COLO668 (cell line): ENCODE results near the gene PUM1.
A peak's percentile ranks its signal among the peaks of the same experiment; 100 is the strongest.
"Not testable (repeated sequence)": the region's sequence is repeated elsewhere in the genome, so short reads cannot be mapped to it uniquely, and the experiment has no call there.

Source experiments
- DNase-seq: peaks from one replicate; lab custom pipeline; 2025; ENCODE audit not compliant: unreplicated experiment; lab: John Stamatoyannopoulos, UW

PUM1 gene

GRCh38 chr1:31065310-31066217 lies at the start of gene PUM1:
PUM1 (minus strand) TSS chr1:31065717; CDS start chr1:31059566, 6,151 bp downstream.
- peak; percentile 100 for DNase-seq

GRCh38 chr1:31112266-31112935 lies 46.9 kb upstream of the PUM1 start:
- DNase-seq = no peak

DNA sequence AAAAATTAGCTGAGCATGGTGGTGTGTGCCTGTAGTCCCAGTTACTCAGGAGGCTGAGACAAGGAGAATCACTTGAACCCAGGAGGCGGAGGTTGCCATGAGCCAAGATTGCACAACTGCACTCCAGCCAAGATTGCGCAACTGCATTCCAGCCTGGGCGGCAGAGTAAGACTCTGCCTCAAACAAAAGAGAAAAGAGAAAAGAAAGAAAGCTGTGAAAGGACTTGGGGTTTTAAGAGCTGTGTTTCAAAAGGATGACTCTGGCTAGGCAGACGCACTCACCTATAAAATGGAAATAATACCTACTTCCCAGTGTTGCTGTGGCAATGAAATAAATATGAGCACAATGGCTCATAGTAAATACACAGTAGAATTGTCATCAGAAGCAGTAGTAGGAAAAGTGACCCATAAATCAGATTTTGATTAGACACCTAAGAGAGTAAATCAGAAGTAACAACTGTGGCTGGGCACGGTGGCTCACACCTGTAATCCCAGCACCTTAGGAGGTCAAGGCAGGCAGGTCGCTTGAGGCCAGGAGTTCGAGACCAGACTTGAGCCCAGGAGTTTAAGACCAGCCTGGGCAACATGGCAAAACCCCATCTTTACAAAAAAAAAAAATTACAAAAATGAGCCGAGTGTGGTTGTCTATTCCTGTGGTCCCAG lies 45.9 kb upstream of the PUM1 start:
- no peak for DNase-seq

DNA sequence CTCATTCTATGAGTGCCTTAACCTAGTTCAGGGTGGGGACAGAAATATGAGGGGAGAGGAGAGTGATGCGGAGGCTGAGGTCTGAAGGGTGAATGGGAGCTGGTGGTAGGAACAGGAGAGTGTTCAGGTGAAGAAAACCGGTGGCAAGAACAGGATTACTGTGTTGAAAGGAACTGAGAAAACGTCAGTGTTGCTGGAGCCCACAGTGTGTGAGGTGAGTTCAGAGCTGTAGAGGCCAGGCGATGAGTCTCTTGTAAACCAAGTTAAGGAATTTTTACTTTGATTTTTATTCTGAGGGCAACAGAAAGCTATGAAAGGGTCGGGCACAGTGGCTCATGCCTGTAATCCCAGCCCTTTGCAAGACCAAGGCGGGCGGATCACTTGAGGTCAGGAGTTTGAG lies 45.3 kb upstream of the PUM1 start:
- no peak for DNase-seq

DNA sequence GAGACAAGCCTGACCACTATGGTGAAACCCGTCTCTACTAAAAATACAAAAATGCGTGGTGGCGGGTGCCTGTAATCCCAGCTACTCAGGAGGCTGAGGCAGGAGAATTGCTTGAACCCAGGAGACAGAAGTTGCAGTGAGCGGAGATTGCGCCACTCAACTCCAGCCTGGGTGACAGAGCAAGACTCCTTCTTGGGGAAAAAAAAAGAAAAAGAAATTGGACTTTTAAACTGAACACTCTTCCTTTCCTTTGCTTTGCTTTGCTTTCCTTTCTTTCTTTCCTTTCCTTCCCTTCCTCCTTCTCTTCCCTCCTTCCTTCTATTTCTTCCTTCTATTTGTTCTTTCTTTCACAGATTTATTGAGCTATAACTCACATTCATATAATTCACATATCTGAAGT lies 43.3 kb upstream of the PUM1 start:
- DNase-seq = no peak

DNA sequence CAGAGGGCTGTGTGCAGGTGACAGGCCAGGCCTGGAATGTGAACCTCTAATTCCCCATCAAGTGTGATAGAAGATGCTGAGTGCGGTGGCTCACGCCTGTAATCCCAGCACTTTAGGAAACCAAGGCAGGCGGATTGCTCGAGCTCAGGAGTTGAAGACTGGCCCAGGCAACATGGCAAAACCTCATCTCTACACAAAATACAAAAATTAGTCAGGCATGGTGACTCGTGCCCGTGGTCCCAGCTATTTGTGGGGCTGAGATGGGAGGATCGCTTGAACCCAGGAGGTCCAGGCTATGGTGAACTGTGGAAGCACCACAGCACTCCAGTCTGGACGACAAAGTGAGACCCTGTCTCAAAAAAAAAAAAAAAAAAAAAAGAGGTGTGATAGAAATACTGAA lies 40.1 kb upstream of the PUM1 start:
- DNase-seq = no peak

DNA sequence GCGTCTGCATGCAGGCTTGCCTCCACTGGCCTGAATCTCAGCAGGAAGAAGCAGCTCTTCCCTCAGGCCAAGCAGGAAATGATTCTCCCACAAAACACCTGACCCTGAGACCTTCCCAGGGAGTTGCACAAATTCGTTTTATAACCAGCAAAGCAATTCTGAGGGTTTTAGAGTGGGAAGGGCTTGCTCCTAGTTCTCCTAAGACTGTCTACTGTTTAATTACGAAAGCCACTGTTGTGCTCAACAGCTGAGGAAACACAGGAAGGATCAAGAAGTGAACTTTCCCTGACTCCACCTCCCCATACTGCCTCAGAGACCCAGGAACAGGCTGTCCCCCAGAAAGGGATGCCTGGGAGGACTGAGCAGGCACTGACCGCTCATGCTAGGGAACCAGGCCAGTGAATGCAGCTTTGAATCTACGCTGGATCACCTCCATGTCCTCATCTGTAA lies 37.0 kb upstream of the PUM1 start:
- no peak for DNase-seq

DNA sequence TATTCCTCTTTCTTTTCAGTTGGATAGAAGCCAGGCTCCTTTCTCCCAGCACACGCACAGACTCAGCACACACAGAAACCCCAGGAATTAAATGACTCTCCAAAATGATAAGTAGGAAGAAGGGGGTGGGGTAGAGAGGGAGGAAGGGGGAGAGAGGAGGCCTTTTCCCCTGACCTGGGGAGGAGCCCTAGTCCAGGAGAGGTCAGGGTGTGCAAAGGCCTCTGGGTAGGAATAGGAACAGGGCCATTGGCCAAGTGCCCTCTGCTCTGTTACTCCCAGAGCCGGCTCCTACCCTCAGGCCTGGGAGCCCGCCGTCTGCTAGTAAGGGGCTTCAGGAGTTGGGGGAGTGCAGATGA lies 35.6 kb upstream of the PUM1 start:
- DNase-seq = no peak

DNA sequence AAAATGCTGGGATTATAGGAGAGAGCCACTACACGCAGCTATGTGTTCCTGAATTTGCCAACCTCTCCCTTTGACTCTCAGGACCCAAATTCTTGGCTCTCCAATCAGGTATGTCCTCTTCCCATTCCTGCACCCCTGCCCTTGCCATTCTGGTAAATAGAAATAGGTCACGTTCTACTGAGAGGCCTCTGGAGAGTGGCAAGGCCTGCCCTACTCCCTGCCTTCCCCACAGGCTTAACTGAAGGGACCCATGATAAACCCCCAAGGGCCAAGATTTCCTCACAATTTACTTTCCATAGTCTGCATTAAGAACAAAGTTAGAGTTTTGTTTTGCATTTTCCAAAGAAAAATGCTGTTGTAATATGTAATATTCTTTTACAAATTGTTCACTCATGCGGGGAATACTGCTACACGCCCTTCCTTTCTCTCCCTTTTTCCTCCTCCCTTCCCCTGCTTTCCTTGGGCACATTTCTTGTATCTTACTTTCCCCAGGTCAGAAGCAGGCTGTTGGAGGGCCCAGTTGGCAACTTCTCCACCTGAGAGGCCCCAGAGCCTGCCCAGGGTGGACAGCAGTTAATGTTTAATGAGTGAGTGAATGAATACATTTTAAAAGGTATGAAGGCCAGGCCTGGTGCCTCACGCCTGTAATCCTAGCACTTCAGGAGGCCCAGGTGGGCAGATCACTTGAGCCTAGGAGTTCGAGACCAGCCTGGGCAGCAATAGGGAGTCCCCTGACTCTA lies 33.9 kb upstream of the PUM1 start:
- DNase-seq = no peak

- no peak for DNase-seq
Measured at GRCh38 chr1:31095985-31096384, 30.5 kb upstream of the PUM1 start.

DNA sequence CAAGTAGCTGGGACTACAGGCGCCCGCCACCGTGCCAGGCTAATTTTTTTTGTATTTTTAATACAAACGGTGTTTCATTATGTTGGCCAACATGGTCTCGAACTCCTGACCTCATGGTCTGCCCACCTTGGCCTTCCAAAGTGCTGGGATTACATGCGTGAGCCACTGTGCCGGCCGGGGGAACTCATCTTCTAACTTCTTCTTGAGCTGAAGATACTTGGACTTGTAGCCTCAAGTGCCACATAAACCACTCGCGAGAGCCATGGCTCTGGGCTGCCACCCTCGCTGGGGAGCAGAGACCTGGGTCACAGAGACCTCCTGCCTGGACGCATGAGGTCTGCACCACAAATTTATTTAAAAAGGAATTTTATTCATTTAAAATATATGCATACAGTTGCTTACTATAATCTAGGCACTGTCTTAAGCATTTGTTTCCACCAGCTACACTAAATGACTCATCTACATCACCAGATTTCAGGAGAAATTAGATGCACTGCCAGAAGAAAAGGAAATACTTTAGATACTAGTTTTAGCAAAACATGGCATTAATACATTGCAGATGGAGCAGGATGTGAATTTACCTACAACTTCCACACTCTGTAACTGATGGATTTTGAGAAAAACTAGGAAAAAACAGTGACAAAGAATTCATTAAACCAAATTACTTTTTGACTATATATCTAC lies 29.9 kb upstream of the PUM1 start:
- no peak for DNase-seq

DNA sequence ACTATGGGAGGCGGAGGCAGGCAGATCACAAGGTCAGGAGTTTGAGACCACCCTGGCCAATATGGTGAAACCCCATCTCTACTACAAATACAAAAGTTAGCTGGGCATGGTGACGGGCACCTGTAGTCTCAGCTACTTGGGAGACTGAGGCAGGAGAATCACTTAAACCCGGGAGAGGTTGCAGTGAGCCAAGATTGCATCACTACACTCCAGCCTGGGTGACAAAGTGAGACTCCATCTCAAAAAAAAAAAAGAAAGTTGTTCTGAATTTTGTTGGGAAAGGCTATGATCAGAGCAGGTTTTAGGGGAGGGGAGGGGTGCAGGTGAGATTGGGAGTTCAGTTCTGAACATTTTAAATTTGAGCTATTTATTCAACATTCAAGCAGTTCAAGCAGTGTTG lies 22.6 kb upstream of the PUM1 start:
- not testable (repeated sequence) for DNase-seq

- DNase-seq = no peak
Measured at GRCh38 chr1:31084782-31085569, 19.5 kb upstream of the PUM1 start.

DNA sequence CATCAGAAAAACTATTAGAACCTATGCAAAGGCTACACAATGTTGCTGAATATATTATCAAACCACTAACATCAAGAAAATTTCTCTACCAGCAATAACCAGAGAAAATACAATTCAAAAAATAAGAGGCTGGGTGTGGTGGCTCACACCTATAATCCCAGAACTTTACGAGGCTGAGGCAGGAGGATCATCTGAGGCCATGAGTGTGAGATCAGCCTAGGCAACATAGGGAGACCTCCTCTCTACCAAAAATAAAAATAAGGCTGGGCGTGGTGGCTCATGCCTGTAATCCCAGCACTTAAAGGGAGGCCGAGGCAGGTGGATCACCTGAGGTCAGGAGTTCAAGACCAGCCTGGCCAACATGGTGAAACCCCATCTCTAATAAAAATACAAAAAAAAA lies 16.9 kb upstream of the PUM1 start:
- no peak for DNase-seq

DNA sequence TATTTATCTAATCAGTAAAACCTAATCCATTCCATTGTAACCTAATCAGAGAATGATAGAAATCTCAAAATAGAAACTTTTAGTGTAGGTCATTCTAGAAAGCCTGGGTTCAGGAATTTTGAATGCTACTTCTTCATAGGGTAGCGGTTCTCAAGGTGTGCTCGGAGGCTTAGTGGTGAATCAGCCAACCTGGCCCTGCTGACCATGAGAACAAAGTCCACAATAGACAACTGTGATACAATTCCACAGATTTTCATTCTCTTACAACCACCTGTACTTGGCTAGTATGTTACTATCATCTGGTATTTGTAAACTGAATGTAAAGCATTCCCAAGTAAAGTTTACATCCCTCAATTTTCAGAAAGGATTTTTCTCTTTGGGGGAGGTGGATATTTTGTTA lies 7.5 kb upstream of the PUM1 start:
- no peak for DNase-seq

DNA sequence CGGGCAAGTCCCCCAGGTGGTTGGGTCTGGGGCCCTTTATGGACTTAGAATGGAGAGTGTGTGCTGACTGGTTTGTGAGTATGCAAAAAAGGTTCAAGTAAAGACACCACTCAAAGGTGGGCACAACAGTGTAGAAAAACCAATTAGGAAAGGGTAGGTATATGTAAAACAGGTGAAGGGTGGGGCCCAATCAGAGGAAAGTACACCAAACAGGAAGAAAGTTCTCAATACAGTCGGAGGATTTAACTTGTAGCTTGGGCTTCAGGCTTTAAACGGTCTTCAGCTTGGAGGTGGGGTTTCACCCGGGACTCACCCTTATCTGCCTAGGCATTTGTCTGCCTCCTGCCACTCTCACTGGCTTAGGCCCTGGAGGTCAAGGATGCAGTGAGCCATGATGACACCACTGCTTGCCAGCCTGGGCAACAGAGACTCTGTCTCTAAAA lies 6.8 kb upstream of the PUM1 start:
- DNase-seq = no peak

DNA sequence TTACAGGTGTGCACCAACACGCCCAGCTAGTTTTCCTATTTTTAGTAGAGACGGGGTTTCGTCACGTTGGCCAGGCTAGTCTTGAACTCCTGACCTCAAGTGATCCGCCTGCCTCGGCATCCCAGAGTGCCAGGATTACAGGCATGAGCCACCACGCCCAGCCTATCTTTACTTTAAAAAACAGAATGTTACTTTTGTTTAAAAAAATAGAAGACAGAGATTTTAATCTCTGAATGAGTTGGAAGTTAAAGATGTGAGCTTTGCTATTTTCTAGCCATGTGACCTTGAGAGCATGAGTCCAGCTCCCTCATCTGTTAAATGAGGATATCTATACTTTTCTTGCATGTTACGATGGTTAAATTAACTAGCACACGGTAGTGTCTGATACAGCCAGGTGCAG lies 3.9 kb upstream of the PUM1 start:
- DNase-seq = no peak

GRCh38 chr1:31064718-31065309 lies 703 bp downstream of the PUM1 start:
- DNase-seq = no peak

DNA sequence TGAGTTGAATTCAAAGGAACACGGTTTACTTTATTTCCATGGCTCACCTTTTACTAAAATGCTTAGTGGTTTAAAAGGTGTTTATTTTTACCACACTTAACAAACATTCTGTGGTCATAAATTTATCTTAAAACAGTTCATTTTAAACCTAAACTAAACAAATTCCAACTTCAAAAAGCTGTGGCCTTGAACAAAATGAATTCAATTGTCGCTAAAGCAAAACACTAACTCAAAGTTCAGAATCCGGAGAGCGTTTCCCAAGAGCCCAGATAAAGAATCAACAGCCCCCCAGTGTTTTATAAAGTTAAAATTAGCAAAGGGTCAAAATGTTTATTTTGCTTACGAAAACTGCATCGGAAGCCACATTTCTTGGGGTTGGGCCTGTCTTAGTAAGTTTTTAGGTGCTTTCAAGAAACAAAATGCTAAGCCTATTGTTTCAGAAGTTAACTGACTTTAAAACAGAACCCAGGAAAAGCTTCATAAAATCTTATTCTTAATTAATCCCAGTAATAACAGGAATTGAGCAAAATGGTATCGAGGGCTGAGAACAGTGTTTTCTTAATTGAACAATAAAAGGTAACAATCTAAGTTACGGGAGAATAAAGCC lies 1.3 kb downstream of the PUM1 start:
- DNase-seq = no peak
